ENCODE results near the gene SLFN14.
"Not testable (repeated sequence)": the region's sequence is repeated elsewhere in the genome, so short reads cannot be mapped to it uniquely, and the experiment has no call there.

The SLFN14 gene

GRCh38 chr17:35575759-35576158 is 15.1 kb upstream of the SLFN14 start:
- no peaks in the 10 kb centered on the region for H3K9me3 ChIP-seq
- H3K36me3 ChIP-seq, result peaks cover 20% of the 10 kb centered on the region
- TF ChIP-seq CTCF (IDR thresholded peaks at IDR 0.05), result no peak
- H3K27me3 ChIP-seq, result no peaks in the 10 kb centered on the region
- no peak overlapping the region for H3K4me3 ChIP-seq (ENCODE audit: low read depth in 1 of 2, low read length in 1 of 2)
- H3K27ac ChIP-seq, result no peak overlapping the region
- peaks cover 11 to 15% of the 10 kb centered on the region in 2 experiments for H3K4me1 ChIP-seq (ENCODE audit: control insufficient read depth in 1 of 2, insufficient read depth in 1 of 2, low read depth in 1 of 2, low read length in 1 of 2)

GRCh38 chr17:35569405-35569804 is 8.8 kb upstream of the SLFN14 start:
- Histone ChIP-seq H3K36me3 (peaks cover 9% of the 10 kb centered on the region), H3K4me3 (ENCODE audit: low read depth in 1 of 2, low read length in 1 of 2) (no peak overlapping the region), H3K9me3 (no peaks in the 10 kb centered on the region), H3K27me3 (peaks cover 20% of the 10 kb centered on the region), H3K4me1 (ENCODE audit: control insufficient read depth in 1 of 2, insufficient read depth in 1 of 2, low read depth in 1 of 2, low read length in 1 of 2) (peaks cover 14 to 23% of the 10 kb centered on the region in 2 experiments), H3K27ac (no peak overlapping the region)
- no peak for TF ChIP-seq CTCF (IDR thresholded peaks at IDR 0.05)

- Histone ChIP-seq H3K9me3 (no peaks in the 10 kb centered on the region), H3K27ac (peak overlapping the region; percentile 82), H3K4me1 (ENCODE audit: control insufficient read depth in 1 of 2, insufficient read depth in 1 of 2, low read depth in 1 of 2, low read length in 1 of 2) (peaks cover 14 to 23% of the 10 kb centered on the region in 2 experiments), H3K27me3 (peaks cover 20% of the 10 kb centered on the region), H3K4me3 (ENCODE audit: low read depth in 1 of 2, low read length in 1 of 2) (peak overlapping the region; percentile 75 to 80), H3K36me3 (peaks cover under 1% of the 10 kb centered on the region)
- TF ChIP-seq CTCF (IDR thresholded peaks at IDR 0.05), result no peak
Observed at GRCh38 chr17:35568561-35568960, 7.9 kb upstream of the SLFN14 start.

- H3K4me3 ChIP-seq (ENCODE audit: low read depth in 1 of 2, low read length in 1 of 2), result peak overlapping the region in 1 of 2 experiments; percentile 75
- no peak for TF ChIP-seq CTCF (IDR thresholded peaks at IDR 0.05)
- H3K36me3 ChIP-seq, result no peaks in the 10 kb centered on the region
- peaks cover 14 to 23% of the 10 kb centered on the region in 2 experiments for H3K4me1 ChIP-seq (ENCODE audit: control insufficient read depth in 1 of 2, insufficient read depth in 1 of 2, low read depth in 1 of 2, low read length in 1 of 2)
- no peak overlapping the region for H3K27ac ChIP-seq
- no peaks in the 10 kb centered on the region for H3K9me3 ChIP-seq
- peaks cover 20% of the 10 kb centered on the region for H3K27me3 ChIP-seq
Observed at GRCh38 chr17:35566968-35567367, 6.3 kb upstream of the SLFN14 start.

- H3K36me3 ChIP-seq; H3K4me1 ChIP-seq (ENCODE audit: control insufficient read depth in 1 of 2, insufficient read depth in 1 of 2, low read depth in 1 of 2, low read length in 1 of 2); H3K27ac ChIP-seq; H3K9me3 ChIP-seq; H3K4me3 ChIP-seq (ENCODE audit: low read depth in 1 of 2, low read length in 1 of 2): not testable (repeated sequence)
- peaks cover 25% of the 10 kb centered on the region for H3K27me3 ChIP-seq
Observed at GRCh38 chr17:35563181-35563580, 2.6 kb upstream of the SLFN14 start.

- Histone ChIP-seq H3K36me3 (no peaks in the 10 kb centered on the region), H3K27ac (no peak overlapping the region), H3K4me1 (ENCODE audit: control insufficient read depth in 1 of 2, insufficient read depth in 1 of 2, low read depth in 1 of 2, low read length in 1 of 2) (no peaks in the 10 kb centered on the region), H3K4me3 (ENCODE audit: low read depth in 1 of 2, low read length in 1 of 2) (no peak overlapping the region), H3K9me3 (no peaks in the 10 kb centered on the region), H3K27me3 (peaks cover 7% of the 10 kb centered on the region)
- TF ChIP-seq CTCF (IDR thresholded peaks at IDR 0.05), result no peak
Observed at GRCh38 chr17:35559495-35560210, 966 bp downstream of the SLFN14 start.
